LNCAP (cell line): ENCODE results near the gene MIA.

ENCODE experiments used
- TF ChIP-seq, protein P1 (sequence below): fragments of 450-650 bp; IDR thresholded peaks from 2 replicates; pipeline ENCODE4 v1.5.1; 2017; ENCODE audit warnings: mild to moderate bottlenecking

Gene MIA

DNA sequence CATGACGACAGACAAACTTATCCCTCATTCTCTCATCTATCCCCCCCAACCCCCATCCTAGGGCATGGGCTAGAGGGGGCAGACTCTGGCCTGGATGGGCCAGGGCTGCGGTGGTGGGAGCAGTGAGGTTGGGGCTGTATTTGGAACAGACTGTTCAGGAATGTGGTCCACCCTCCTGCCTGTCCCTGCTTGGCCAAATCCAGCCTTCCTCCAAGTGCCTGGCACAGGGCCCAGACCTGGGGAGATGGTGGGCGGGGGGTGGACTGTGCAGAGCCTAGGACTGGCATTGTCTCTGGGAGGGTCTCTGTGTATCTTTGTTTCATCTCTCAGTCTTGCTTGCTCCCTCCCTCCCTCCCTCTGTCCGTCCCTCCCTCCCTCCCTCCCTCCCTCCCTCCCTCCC lies 37.9 kb downstream of the MIA start:
- TF ChIP-seq, protein P1, sequence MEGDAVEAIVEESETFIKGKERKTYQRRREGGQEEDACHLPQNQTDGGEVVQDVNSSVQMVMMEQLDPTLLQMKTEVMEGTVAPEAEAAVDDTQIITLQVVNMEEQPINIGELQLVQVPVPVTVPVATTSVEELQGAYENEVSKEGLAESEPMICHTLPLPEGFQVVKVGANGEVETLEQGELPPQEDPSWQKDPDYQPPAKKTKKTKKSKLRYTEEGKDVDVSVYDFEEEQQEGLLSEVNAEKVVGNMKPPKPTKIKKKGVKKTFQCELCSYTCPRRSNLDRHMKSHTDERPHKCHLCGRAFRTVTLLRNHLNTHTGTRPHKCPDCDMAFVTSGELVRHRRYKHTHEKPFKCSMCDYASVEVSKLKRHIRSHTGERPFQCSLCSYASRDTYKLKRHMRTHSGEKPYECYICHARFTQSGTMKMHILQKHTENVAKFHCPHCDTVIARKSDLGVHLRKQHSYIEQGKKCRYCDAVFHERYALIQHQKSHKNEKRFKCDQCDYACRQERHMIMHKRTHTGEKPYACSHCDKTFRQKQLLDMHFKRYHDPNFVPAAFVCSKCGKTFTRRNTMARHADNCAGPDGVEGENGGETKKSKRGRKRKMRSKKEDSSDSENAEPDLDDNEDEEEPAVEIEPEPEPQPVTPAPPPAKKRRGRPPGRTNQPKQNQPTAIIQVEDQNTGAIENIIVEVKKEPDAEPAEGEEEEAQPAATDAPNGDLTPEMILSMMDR: no peak

DNA sequence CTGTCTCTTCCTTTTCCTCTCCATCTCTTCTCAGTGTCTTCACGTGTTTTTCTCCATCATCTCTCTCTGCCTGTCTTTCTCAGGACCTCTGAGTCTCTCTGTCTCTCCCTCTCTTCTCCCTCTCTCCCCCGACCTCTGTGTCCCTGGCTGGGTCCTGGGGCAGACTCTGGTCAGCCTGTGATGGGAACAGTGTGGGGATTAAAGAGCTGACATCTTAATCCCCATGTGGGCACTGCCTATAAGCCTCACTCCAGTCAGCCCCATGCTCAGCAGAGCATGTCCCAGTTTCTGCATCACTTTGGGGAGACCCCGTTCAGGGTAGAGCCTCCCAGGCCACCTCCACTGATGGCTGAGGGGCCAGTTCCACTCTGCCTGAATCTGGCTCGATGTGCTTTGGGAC lies 39.9 kb downstream of the MIA start:
- TF ChIP-seq, protein P1: no peak

DNA sequence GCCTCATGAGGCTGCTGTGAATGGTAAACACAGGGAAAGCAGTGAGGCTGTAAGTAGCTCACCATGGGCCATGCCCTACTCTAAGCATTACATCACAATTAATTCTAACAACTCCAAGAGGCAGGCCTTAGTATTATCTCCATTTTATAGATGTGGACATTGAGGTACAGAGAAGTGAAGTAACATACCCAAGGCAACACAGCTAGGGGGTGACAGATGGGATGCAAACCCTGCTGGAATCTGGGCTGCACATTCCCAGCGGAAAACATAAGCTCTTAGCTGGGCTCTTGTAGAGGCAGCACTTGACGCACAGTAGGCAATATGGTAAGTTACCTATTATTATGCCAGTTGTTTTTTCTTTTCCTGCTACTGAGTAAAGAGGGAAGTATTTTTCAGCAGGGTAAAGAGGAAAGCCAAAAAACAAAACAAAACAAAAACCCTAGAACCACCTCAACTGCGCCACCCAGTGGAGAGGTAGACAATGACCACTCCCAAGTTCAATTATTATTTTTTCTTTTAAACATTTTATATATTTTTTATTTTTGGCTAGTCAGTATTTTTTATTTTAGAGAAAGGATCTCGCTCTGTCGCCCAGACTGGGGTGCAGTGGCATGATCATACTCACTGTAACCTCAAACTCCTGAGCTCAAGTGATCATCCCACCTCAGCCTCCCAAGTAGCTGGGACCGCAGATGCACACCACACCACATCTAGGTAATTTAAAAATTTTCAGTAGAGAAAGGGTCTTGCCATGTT lies 44.3 kb downstream of the MIA start:
- TF ChIP-seq, protein P1: peak; percentile 38

DNA sequence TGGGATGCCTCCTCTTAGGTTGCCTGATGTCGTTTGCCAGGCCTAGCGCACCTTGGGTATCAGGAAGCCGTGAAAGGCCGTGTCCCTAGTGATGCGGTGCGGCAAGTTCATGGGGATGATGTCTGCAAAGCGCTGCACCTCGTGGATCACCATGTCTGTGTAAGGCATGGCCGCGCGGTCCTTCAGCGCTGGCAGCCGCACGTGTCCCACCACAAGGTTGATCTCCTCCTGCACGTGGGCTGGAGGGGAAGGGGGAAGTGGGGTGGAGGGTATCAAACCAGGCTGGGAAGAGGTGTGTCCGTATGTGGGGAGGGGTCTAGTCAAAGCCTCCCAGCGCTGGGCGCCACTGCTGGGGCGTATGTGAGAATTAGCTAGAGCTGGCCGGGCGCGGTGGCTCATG lies 46.8 kb downstream of the MIA start:
- TF ChIP-seq, protein P1: no peak
